Vagina (tissue), 2 donors: Measurements from ENCODE around the gene CD81. TPM values are rescaled to one million over a fixed set of nuclear protein-coding genes. Genes with fewer than 3 reads are reported as not detected.

Source experiments
- DNase-seq, 2 donors: peaks; one replicate each; pipeline ENCODE4 v3.0.0-alpha.2; 2017; ENCODE audit errors: extremely low spot score in 2 of 2
- H3K27ac ChIP-seq: fragments of 200-600 bp; sonication (generic); one replicate; pipeline ENCODE4 v1.5.1; 2019
- H3K27me3 ChIP-seq: fragments of 200-600 bp; sonication (generic); one replicate; pipeline ENCODE4 v1.5.1; 2019
- H3K36me3 ChIP-seq, 2 donors: fragments of 200-600 bp; sonication (generic); one replicate each; pipeline ENCODE4 v1.5.1; 2017 to 2019
- H3K4me1 ChIP-seq: fragments of 200-600 bp; sonication (generic); one replicate; pipeline ENCODE4 v1.5.1; 2019
- H3K4me3 ChIP-seq, 2 donors: fragments of 200-600 bp; sonication (generic); 1 replicate in 1 of 2; 2 replicates in 1 of 2; pipeline ENCODE4 v1.5.1; 2016 to 2019
- H3K9me3 ChIP-seq: fragments of 200-600 bp; sonication (generic); one replicate; pipeline ENCODE4 v1.5.1; 2019
- CTCF ChIP-seq, 3 experiments: fragments of 450-650 bp in 2 of 3; fragments of 200-600 bp in 1 of 3; sonication (generic) in 1 of 3; IDR thresholded peaks; one replicate each; pipeline ENCODE4 v1.5.1; 2017 to 2019; ENCODE audit warnings: antibody characterized with exemption in 3 of 3, mild to moderate bottlenecking in 2 of 3, moderate library complexity in 2 of 3
- POLR2A ChIP-seq, 2 donors: fragments of 450-650 bp; IDR thresholded peaks; one replicate each; pipeline ENCODE4 v1.6.1; 2017; ENCODE audit warnings: antibody characterized with exemption in 2 of 2, mild to moderate bottlenecking in 2 of 2, moderate library complexity in 2 of 2
- POLR2AphosphoS5 ChIP-seq, 2 donors: sonication (generic); formaldehyde crosslinking; IDR thresholded peaks; one replicate each; pipeline ENCODE4 v1.9.0; 2017; ENCODE audit warnings: antibody characterized with exemption in 2 of 2, mild to moderate bottlenecking in 2 of 2, low read depth in 1 of 2; ENCODE audit not compliant: insufficient read depth in 1 of 2
- intact Hi-C: fragments of 100-400 bp; cut with DNase I; formaldehyde crosslinking; loops from one replicate; pipeline ENCODE4 v1.15.1; 2023
- total RNA-seq: library from RNA; depleted of rRNA; stranded (reverse); fragments of >200 nt; gene quantifications from one replicate; pipeline ENCODE4 v1.2.3, GENCODE V29; 2016

The CD81 gene
- total RNA-seq, 1 donor from 2014 or later = 526 TPM

DNA sequence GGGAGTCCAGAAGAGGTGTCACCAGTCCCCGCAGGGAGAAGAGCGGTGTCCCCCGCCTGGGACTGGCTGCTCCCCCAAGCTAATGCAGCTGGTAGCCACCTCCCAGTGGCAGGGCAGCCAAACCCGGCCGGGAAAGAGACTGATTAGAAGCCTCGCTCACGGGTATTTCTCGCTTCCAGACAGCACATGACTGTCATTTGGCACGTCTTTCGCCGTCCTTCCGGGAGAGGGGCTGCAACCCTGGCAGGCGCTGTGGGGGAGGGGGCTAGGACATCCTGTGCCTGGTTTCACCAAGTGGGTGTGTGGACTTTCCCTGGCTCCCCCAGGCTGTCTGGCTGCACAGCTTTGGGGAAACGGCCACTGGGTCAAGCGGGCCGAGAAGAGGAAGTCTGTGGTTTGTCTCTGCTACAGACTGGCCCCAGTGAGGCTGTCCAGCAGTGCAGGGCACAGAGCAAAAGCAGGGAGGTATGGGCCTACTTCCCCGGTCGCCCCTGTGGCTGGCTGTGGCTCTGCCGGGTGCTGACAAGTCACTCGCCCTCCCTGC lies 3.8 kb downstream of the CD81 start:
- DNase-seq = no peak
- peak overlapping the region; percentile 98 for H3K27ac ChIP-seq
- peaks cover 87% of the 10 kb centered on the region for H3K4me1 ChIP-seq
- no peaks in the 10 kb centered on the region for H3K27me3 ChIP-seq
- H3K9me3 ChIP-seq = no peaks in the 10 kb centered on the region
- TF ChIP-seq POLR2A (IDR thresholded peaks at IDR 0.05) (no peak), POLR2AphosphoS5 (IDR thresholded peaks at IDR 0.05; ENCODE audit: insufficient read depth in 1 of 2, low read depth in 1 of 2) (peak in 1 of 2 donors; percentile 61)
- H3K36me3 ChIP-seq = peaks cover 0 to 6% of the 10 kb centered on the region in 2 donors
- peak overlapping the region; percentile 87 to 90 for H3K4me3 ChIP-seq
- intact Hi-C loops = no loop called here

DNA sequence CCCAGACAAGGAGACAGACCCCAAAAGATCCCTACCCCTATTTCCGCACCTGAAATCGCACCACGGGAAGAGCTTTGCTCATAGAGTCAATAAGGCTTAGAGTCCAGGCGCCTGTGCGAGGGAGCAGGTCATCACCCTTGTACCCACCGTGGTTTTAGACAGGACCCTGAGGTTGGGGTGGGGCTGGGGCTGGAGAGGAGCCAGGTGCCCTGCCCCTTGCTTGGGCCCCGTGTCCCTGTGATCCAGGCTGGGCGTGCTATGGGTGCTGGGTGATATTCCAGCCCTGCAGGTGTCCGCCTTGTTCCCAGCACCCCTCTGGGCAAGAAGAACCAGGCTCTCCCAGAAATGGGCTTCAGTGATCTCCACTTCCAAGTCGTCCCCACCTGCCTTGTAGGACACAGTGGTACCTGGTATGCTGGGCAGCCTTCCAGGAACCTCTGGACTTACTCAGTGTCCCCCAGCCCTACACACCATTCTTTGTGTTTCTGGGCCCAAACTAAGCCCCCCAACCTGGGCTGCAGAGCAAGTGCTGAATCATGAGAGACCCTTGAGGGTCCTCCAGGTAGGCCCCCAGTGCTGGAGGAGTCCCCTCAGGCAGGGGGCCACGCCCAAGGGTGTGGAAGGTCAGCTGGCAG lies 4.5 kb downstream of the CD81 start:
- peak overlapping the region; percentile 98 for H3K27ac ChIP-seq
- intact Hi-C loops = no loop called here
- H3K9me3 ChIP-seq = no peaks in the 10 kb centered on the region
- peaks cover 87% of the 10 kb centered on the region for H3K4me1 ChIP-seq
- peaks cover 0 to 7% of the 10 kb centered on the region in 2 donors for H3K36me3 ChIP-seq
- H3K4me3 ChIP-seq = peak overlapping the region in 1 of 2 donors; percentile 87
- TF ChIP-seq POLR2A (IDR thresholded peaks at IDR 0.05) (no peak), CTCF (IDR thresholded peaks at IDR 0.05) (no peak), POLR2AphosphoS5 (IDR thresholded peaks at IDR 0.05; ENCODE audit: insufficient read depth in 1 of 2, low read depth in 1 of 2) (no peak)
- no peaks in the 10 kb centered on the region for H3K27me3 ChIP-seq
- DNase-seq = no peak

GRCh38 chr11:2382129-2382517 lies 5.0 kb downstream of the CD81 start:
- H3K36me3 ChIP-seq = peaks cover 0 to 7% of the 10 kb centered on the region in 2 donors
- H3K4me1 ChIP-seq = peaks cover 88% of the 10 kb centered on the region
- intact Hi-C loops = no loop called here
- no peak for TF ChIP-seq POLR2AphosphoS5 (IDR thresholded peaks at IDR 0.05; ENCODE audit: insufficient read depth in 1 of 2, low read depth in 1 of 2)
- no peak for TF ChIP-seq CTCF (IDR thresholded peaks at IDR 0.05)
- TF ChIP-seq POLR2A (IDR thresholded peaks at IDR 0.05) = no peak
- no peak for DNase-seq
- peak overlapping the region; percentile 98 for H3K27ac ChIP-seq
- H3K27me3 ChIP-seq = no peaks in the 10 kb centered on the region
- H3K4me3 ChIP-seq = peak overlapping the region in 1 of 2 donors; percentile 40
- no peaks in the 10 kb centered on the region for H3K9me3 ChIP-seq

DNA sequence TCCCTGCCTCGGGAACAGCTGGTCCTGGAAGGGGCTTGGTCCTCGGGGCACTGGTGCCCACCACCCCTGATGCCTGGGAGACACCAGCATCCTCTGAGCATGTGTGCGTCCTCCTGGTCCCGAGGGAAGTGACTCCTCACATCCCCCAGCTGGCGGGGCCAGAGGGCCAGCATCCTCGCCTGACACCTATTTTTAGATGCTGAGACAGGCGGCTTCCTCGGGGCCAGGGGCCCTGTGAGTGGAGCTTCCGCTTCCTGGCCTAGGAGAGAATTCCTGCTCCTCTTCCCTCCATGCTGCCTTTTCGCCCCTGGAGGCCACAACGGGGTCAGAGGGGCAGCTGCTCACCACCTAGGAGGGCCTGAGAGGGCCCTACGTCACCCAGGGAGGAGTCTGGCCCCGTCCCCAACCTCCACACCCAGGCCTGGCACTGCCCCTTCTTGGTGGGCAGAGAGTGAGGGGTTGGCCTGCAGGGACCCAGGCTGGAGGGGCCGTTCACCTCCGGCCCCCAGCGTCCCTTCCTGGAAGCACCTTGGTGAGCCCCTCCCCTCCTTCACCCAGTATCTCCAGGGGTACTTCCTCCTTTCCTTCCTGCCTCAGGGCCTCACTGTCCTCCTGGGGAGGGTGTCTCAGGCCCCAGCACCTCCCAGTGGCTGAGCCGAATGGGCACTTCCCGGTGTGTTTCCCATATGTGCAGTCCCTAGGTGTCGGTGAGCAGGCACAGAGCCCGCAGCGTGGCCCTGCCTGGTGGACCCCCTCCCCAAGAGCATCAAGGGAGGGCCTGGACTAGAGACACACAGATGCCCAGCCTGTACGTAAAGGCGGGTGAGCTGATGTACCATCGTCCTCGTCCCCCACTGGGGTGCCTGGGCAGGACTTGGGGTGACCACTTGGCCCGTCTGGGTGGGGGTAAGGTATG lies 6.1 kb downstream of the CD81 start:
- no peak for TF ChIP-seq CTCF (IDR thresholded peaks at IDR 0.05)
- TF ChIP-seq POLR2A (IDR thresholded peaks at IDR 0.05) = no peak
- TF ChIP-seq POLR2AphosphoS5 (IDR thresholded peaks at IDR 0.05; ENCODE audit: insufficient read depth in 1 of 2, low read depth in 1 of 2) = peak in 1 of 2 donors; percentile 72
- intact Hi-C loops = no loop called here
- peaks cover 0 to 7% of the 10 kb centered on the region in 2 donors for H3K36me3 ChIP-seq
- no peaks in the 10 kb centered on the region for H3K27me3 ChIP-seq
- H3K27ac ChIP-seq = peak overlapping the region; percentile 98
- H3K4me3 ChIP-seq = peak overlapping the region; percentile 27 to 40
- H3K4me1 ChIP-seq = peaks cover 99% of the 10 kb centered on the region
- DNase-seq = no peak
- no peaks in the 10 kb centered on the region for H3K9me3 ChIP-seq
